SJSA1 (cell line): Measurements from ENCODE around the gene FBXW5. TPM values are rescaled to one million over a fixed set of nuclear protein-coding genes. Genes with fewer than 3 reads are reported as not detected.
A peak's percentile ranks its signal among the peaks of the same experiment; 100 is the strongest.

Source experiments
- DNase-seq, 2 experiments: peaks; one replicate each; pipeline ENCODE4 v3.0.0-alpha.2; 2015 to 2020; ENCODE audit warnings: low spot score in 2 of 2, low read depth in 1 of 2
- H3K27ac ChIP-seq: fragments of 250-450 bp; sonication (Bioruptor Pico); 2 replicates; pipeline ENCODE4 v1.5.1; 2020; ENCODE audit warnings: mild to moderate bottlenecking, moderate library complexity
- H3K27me3 ChIP-seq: fragments of 250-450 bp; sonication (Bioruptor Pico); replicated peaks from 2 replicates; pipeline ENCODE4 v1.5.1; 2020; ENCODE audit warnings: mild to moderate bottlenecking, moderate library complexity
- H3K36me3 ChIP-seq: fragments of 250-450 bp; sonication (Bioruptor Pico); 2 replicates; pipeline ENCODE4 v1.5.1; 2020; ENCODE audit warnings: mild to moderate bottlenecking
- H3K4me1 ChIP-seq: fragments of 250-450 bp; sonication (Bioruptor Pico); replicated peaks from 2 replicates; pipeline ENCODE4 v1.6.1; 2021; ENCODE audit warnings: mild to moderate bottlenecking
- H3K4me3 ChIP-seq: fragments of 250-450 bp; sonication (Bioruptor Pico); 2 replicates; pipeline ENCODE4 v1.5.1; 2020; ENCODE audit warnings: mild to moderate bottlenecking
- H3K9me3 ChIP-seq: fragments of 250-450 bp; sonication (Bioruptor Pico); replicated peaks from 2 replicates; pipeline ENCODE4 v1.5.1; 2020; ENCODE audit warnings: mild to moderate bottlenecking
- total RNA-seq: library from RNA; depleted of rRNA; stranded (reverse); fragments of >200 nt; shearing (Covaris generic); gene quantifications from 2 replicates; pipeline ENCODE4 v1.2.3, GENCODE V29; 2014

Gene FBXW5
- total RNA-seq, 1 experiment from 2014 or later, result 89.0 TPM

DNA sequence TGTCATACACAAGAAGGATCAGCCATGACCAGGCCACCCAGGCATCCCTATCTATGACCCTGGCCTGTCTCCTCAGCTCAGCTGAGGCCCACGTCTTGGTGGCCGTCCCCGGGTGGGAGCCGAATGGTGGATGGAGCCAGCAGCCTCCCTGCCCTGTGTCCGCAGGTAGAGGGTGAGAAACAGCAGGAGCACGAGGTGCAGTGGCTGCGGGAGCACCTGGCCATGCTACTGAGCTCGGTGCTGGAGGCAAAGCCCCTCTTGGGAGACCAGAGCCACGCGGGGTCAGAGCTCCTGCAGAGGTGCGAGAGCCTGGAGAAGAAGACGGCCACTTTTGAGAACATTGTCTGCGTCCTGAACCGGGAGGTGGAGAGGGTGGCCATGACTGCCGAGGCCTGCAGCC lies 24.5 kb downstream of the FBXW5 start:
- Histone ChIP-seq H3K27me3 (no peaks in the 10 kb centered on the region), H3K4me3 (no peak overlapping the region), H3K9me3 (no peaks in the 10 kb centered on the region), H3K27ac (no peak overlapping the region), H3K4me1 (peaks cover 13% of the 10 kb centered on the region), H3K36me3 (peaks cover 70% of the 10 kb centered on the region)
- DNase-seq, result no peak

DNA sequence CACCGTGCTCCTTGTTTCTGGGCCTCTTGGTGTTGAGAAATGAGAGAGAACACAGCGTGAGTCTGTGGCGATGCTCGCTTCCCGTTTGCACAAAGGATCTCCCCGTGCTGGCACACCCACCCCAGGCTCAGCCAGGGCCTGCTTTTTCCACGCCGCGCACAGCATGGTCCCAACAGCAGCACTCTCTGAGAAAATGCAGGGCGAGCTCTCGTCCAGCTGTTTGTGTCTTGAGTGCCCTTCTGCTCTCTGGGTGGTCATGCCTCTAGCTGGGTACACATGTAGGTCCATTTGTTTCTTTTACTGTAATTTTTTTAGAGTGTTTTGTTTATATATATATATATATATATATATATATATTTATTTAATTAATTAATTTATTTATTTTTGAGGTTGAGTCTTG lies 26.6 kb downstream of the FBXW5 start:
- Histone ChIP-seq H3K36me3 (peaks cover 72% of the 10 kb centered on the region), H3K4me3 (no peak overlapping the region), H3K4me1 (peaks cover 13% of the 10 kb centered on the region), H3K27me3 (no peaks in the 10 kb centered on the region), H3K27ac (no peak overlapping the region), H3K9me3 (no peaks in the 10 kb centered on the region)
- peak; percentile 56 to 73 for DNase-seq

DNA sequence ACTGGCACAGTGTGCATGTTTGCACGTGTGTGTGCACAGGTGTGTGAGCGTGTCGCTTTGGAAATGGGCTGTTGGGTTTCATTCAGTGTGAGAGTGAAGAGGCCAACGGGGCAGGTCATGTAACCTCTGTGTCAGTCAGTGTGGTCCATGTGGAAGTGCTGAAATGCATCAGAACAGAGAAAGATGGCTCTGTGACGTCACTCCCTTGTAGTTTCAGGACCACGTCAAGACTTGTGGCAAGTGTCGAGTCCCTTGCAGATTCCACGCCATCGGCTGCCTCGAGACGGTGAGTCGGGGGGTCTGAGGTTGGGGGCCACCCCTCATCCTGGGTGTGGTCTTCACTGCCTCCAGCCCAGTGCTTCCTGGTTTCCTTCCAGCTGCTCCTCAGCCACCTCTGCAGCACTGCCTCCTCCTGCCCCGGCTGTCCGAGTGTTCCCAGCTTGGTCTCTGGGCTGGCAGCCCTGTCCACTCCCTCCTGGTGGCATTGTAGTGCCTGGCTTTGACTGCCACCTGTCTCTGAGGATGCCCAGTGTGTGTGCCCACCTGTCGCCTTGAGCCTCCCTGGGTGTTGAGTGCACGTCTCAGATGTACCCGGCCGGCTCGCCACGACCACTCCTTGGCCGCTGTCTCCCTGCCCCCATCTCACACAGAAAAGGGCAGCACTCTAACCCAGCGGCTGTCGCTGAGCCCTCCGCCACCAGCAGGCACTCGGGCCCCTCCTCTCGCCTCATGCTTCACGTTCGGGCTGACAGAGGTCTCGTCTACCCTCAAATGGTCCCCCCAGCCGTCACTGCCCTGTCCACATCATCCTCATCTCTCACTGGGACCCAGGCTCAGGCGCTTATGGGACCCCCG lies 28.0 kb downstream of the FBXW5 start:
- no peak for DNase-seq
- Histone ChIP-seq H3K27ac (no peak overlapping the region), H3K36me3 (peaks cover 73% of the 10 kb centered on the region), H3K9me3 (no peaks in the 10 kb centered on the region), H3K4me3 (no peak overlapping the region), H3K4me1 (peaks cover 13% of the 10 kb centered on the region), H3K27me3 (no peaks in the 10 kb centered on the region)

DNA sequence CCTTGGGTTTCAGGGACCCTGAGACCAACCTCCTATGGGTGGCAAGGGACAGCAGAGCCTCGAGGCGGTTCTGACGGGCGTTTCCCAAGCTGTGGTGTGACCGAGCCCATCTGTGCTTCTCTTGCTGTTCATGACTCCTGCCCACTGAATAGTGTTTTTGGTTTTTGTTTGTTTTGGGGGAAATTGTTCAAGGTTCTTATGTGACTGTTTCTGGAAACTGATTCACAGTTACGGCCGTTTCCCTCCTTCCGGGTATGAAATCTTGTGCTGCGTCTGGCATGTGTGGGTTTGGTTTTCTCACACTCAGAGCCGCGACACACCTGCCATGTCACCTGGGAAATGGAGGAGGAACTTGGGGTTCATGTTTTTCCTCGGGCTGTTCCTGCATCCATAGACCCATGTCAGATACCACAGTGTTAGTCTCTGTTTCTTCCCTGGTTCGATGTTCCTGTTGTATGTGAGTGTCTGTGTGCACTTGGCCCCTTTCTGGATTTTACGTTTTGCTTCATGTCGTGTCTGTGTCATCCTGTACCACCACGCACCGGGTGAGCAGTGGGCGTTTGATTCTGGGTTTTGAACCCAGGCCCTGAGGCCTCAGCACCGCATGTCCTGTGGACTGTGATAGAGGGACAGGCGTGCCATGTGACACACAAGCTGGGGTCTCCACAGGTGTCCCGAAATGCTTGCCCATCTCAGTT lies 28.8 kb downstream of the FBXW5 start:
- H3K9me3 ChIP-seq, result no peaks in the 10 kb centered on the region
- DNase-seq, result no peak
- H3K4me1 ChIP-seq, result peaks cover 13% of the 10 kb centered on the region
- H3K4me3 ChIP-seq, result no peak overlapping the region
- H3K36me3 ChIP-seq, result peaks cover 69% of the 10 kb centered on the region
- no peaks in the 10 kb centered on the region for H3K27me3 ChIP-seq
- H3K27ac ChIP-seq, result no peak overlapping the region

DNA sequence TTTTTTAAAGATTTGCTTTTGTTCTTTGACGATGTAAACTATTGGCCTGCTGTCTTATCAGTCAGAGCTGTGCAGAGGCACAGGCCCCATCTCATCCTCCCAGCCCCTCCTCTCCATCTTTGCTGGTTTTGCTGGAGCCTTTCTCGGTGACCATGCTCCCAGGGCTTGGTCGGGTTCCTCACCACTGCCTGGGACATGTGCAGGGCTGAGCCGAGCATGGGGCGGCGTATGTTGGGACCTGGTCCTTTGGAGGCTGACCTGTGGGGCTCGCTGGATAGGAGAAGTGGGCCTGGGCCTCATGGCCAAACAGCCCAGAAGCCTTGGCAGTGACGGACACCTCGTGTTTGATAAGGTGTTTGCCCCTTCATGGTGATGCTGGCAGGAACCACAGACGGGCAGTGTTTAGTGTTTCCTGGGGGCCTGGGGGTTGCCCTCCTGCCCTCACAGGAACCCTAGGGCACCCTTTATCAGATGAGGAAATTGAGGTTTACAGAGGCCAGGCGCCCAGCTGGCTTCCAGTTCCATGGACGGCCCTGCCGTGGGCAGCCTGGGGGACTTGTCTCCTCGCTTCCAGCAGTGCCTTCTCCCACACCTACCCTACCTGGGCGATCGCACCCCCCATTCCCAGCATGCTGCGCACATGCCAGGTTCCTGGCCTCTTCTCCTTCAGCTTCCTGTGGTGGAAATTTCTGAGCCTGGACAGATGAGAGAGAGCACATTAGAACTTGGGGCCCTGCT lies 30.7 kb downstream of the FBXW5 start:
- no peak overlapping the region for H3K4me3 ChIP-seq
- no peak for DNase-seq
- no peaks in the 10 kb centered on the region for H3K9me3 ChIP-seq
- H3K4me1 ChIP-seq, result peaks cover 13% of the 10 kb centered on the region
- no peak overlapping the region for H3K27ac ChIP-seq
- H3K36me3 ChIP-seq, result peaks cover 69% of the 10 kb centered on the region
- no peaks in the 10 kb centered on the region for H3K27me3 ChIP-seq

DNA sequence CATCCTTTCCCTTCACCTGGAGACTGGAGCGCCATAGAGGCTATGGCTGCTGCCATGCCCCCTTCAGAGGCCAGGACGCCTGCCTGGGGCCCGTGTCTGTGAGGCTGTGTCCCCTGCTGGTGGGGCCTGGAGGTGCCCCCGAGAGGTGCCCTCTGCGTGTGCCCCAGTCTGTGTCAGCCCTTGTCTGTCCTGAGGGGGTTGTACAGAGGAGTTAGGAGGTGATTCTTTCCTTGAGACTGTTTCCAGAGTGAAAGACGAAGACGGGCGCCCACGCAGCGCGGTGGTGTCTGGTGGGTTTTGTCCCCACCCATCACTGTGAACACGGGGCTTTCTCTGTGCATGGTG lies 33.7 kb downstream of the FBXW5 start:
- H3K9me3 ChIP-seq, result no peaks in the 10 kb centered on the region
- no peak overlapping the region for H3K4me3 ChIP-seq
- H3K27ac ChIP-seq, result no peak overlapping the region
- peaks cover 76% of the 10 kb centered on the region for H3K36me3 ChIP-seq
- DNase-seq, result no peak
- no peaks in the 10 kb centered on the region for H3K27me3 ChIP-seq
- no peaks in the 10 kb centered on the region for H3K4me1 ChIP-seq

DNA sequence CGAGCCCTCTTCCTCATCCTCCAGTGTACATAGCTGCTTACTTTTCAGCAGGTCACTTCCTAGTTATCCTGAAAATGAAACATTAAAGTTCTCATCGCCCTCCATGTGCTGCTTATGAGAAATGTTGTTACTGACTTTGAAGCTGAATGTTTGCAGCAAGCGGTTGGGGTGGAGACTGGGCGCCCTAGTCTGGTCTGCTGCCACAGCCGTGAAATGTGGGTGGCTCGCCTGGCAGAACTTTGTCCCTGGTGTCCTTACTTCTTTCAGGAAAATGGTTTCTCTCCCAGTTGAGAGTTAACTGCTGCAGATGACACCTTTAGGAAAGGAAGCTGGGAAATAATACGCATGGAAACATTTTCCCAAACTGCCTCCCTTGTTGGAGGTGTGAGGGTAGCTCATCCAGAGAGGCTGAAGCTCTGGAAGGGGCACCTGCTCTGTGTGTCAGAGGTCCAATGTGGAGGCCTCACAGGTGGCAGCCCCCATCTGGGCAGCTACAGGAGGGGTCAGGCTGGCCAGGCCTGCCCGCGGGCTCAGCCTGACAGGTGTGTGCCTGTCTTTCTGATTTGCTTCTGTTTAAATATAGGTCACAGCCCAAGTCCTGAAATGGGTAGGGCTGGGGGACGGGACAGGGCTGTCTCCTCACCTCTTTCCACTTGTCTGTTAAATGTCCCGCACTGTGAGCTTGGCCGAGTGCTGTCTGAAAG lies 34.2 kb downstream of the FBXW5 start:
- Histone ChIP-seq H3K36me3 (peaks cover 76% of the 10 kb centered on the region), H3K4me1 (no peaks in the 10 kb centered on the region), H3K4me3 (no peak overlapping the region), H3K27me3 (no peaks in the 10 kb centered on the region), H3K9me3 (no peaks in the 10 kb centered on the region), H3K27ac (no peak overlapping the region)
- DNase-seq, result no peak

DNA sequence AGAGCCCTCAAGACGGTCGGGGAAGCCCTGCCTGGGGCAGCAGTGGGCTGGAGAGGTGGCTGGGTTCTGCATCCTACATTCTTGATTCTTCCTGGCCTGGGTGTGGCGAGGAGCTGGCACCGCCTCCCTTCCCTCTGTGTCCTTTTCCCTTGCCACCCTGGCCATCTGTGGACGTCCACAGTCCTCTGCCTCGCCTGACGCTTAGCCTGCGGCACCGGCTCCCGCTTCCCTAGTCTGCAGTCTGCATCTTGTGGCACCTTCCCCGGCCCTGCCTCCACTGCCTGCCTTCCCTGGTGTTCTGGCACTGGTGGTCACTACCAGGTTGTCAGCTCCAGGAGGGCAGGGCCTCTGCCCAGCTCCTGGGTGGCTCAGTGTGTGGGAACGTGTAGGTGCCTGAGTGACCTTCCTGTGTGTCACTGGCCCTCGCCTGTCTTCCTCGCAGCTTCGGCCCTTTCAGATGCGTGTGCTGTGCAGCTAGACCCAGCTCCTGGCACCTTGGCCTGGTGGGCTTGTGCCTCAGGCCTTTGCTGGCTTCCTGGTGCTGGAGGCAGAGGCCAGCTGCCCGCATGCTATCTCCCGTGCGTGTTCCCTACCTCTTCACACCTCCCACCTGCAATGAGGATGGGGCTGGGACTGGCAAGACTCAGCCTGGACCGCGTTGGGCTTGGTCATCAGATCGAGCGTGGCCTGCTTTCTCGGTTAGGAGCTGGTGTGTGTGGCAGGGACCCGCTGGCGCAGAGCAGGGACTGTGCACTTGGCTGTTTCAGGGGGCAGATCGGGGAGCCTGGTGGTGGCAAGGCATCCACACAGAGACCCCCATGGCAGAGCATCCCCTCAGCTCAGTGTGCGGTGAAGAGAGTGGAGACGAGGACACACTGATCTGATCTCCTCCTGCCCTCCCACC lies 37.3 kb downstream of the FBXW5 start:
- Histone ChIP-seq H3K9me3 (no peaks in the 10 kb centered on the region), H3K36me3 (peaks cover 70% of the 10 kb centered on the region), H3K4me3 (no peak overlapping the region), H3K4me1 (peaks cover 10% of the 10 kb centered on the region), H3K27ac (no peak overlapping the region), H3K27me3 (no peaks in the 10 kb centered on the region)
- no peak for DNase-seq

DNA sequence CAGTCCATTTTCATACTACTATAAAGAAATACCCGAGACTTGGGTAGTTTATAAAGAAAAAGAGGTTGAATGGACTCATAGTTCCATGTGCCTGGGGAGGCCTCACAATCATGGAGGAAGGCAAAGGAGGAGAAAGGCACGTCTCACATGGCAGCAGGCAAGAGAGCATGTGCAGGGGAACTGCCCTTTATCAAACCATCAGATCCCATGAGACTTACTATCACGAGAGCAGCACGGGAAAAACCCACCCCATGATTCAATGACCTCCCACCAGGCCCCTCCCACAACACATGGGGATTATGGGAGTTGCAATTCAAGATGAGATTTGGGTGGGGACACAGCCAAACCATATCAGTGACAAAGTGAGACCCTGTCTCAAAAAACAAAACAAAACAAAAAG lies 38.3 kb downstream of the FBXW5 start:
- peaks cover 20% of the 10 kb centered on the region for H3K4me1 ChIP-seq
- H3K4me3 ChIP-seq, result no peak overlapping the region
- H3K9me3 ChIP-seq, result no peaks in the 10 kb centered on the region
- H3K27ac ChIP-seq, result no peak overlapping the region
- DNase-seq, result no peak
- no peaks in the 10 kb centered on the region for H3K27me3 ChIP-seq
- peaks cover 73% of the 10 kb centered on the region for H3K36me3 ChIP-seq

DNA sequence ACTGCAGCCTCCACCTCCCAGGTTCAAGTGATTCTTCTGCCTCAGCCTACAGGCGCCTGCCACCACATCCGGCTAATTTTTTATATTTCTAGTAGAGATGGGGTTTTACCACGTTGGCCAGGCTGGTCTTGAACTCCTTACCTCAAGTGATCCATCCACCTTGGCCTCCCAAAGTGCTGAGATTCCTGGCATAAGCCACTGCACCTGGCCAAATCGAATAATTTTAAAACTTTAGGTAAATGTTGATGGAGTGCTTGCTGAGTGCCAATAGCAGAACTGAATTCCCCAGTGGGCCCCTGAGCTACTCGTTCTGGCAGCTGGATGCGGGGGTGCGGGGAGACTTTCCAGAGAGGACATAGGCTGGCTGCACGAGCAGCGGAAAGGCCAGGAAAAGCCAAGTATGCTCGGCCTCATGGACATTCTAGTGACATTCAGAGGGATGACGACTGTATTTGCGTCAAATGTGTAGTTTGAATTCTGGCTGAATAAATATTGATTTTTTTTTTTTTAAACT lies 41.4 kb downstream of the FBXW5 start:
- no peaks in the 10 kb centered on the region for H3K27me3 ChIP-seq
- peaks cover 77% of the 10 kb centered on the region for H3K36me3 ChIP-seq
- peak overlapping the region; percentile 78; the same call in 1 of the 2 replicates for H3K27ac ChIP-seq
- H3K4me3 ChIP-seq, result no peak overlapping the region
- H3K9me3 ChIP-seq, result no peaks in the 10 kb centered on the region
- H3K4me1 ChIP-seq, result peaks cover 32% of the 10 kb centered on the region
- no peak for DNase-seq

DNA sequence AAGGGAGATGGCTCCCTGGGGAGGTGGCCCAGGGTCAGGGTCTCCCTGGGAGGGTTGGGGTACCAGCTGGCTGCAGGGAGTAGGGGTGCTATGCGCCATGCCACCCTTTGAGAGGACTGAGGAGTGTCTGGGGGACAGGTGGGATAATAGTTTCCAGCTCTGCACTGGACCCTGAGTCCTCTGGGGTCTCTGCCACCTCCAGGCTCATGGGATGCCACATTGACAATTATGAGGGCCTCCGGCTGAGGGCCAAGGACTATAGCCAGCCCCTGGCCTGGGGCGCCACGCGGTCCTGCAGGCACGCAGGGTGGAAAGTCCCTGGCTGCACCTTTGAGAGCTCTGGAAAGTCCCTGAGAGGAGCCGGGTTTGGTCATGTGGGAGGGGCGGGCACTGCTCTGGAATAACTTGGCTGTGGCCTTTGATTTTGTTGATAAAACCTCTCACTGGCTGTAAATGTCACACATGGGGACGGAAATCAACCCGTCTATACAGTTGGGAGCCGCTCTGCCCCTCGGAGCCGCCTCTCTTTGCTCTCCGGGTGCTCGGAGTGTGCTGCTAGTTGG lies 42.2 kb downstream of the FBXW5 start:
- DNase-seq, result peak; percentile 81 to 92
- no peak overlapping the region for H3K4me3 ChIP-seq
- H3K4me1 ChIP-seq, result peaks cover 32% of the 10 kb centered on the region
- H3K27ac ChIP-seq, result peak overlapping the region; percentile 78
- H3K27me3 ChIP-seq, result no peaks in the 10 kb centered on the region
- no peaks in the 10 kb centered on the region for H3K9me3 ChIP-seq
- peaks cover 70% of the 10 kb centered on the region for H3K36me3 ChIP-seq

DNA sequence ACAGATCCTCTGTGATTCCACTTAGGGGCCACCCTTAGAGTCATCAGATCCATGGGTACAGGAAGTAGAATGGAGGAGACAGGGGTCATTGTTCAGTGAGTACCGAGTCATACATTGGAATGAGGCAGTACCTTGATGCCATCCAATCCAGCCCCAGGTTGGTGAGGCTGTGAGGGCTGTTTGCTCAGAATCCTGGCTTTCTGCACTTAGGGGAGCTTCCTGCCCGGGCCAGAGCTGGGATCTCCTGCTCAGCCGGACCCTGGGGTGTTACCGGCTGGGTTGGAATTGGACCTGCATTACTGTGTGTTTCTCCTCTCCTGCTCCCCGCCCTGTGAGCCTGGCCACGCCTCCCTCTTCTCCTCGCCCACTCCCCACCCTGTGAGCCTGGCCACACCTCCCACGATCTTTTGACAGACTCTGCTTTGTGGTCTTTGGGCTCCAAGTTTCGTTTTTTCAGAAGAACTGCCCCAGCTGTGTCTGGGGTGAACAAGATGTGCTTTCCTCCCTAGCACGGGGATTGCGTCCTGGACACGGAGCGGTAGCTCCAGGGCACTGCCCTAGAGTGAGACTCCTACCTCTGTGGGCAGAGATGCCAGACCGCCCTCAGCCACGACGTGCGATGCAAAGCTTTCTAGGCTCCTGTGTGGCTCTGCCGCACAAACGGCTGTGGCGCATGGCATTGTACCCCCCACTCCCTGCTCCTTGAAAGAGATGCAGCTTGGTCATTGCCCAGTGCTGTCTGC lies 42.9 kb downstream of the FBXW5 start:
- H3K27ac ChIP-seq, result peak overlapping the region; percentile 78
- DNase-seq, result peak; percentile 70 to 77

More for the DNA sequence above, 42.9 kb downstream of the FBXW5 start:
- H3K27me3 ChIP-seq, result no peaks in the 10 kb centered on the region
- peaks cover 32% of the 10 kb centered on the region for H3K4me1 ChIP-seq
- no peaks in the 10 kb centered on the region for H3K9me3 ChIP-seq
- peaks cover 63% of the 10 kb centered on the region for H3K36me3 ChIP-seq
- H3K4me3 ChIP-seq, result no peak overlapping the region
